Neuron (in vitro differentiated cells): Measurements from ENCODE around the gene NMUR1.

Experiments used
- H2AFZ ChIP-seq: one replicate; pipeline ENCODE4 v1.6.1; 2013; ENCODE audit warnings: low read depth, mild to moderate bottlenecking, inconsistent platforms, low read length, moderate library complexity
- H3K27me3 ChIP-seq: one replicate; pipeline ENCODE4 v1.6.1; 2013; ENCODE audit warnings: low read length; ENCODE audit not compliant: insufficient read depth
- H3K36me3 ChIP-seq: one replicate; pipeline ENCODE4 v1.6.1; 2013; ENCODE audit warnings: low read length; ENCODE audit not compliant: insufficient read depth
- H3K4me1 ChIP-seq: one replicate; pipeline ENCODE4 v1.6.1; 2013; ENCODE audit warnings: low read length; ENCODE audit not compliant: insufficient read depth
- H3K4me3 ChIP-seq: 2 replicates; pipeline ENCODE4 v1.5.1; 2013; ENCODE audit warnings: mild to moderate bottlenecking, low read length, moderate library complexity
- H3K9me3 ChIP-seq: one replicate; pipeline ENCODE4 v1.6.1; 2013; ENCODE audit warnings: low read length

The NMUR1 gene

GRCh38 chr2:231527955-231528635, 2.1 kb downstream of the NMUR1 start:
- Histone ChIP-seq H3K4me1 (no peaks in the 10 kb centered on the region), H3K36me3 (no peaks in the 10 kb centered on the region), H3K4me3 (no peak overlapping the region), H3K27me3 (peaks cover 33% of the 10 kb centered on the region), H3K9me3 (peaks cover 7% of the 10 kb centered on the region), H2AFZ (no peak overlapping the region)

GRCh38 chr2:231527091-231527395, 3.2 kb downstream of the NMUR1 start:
- H3K9me3 ChIP-seq, result peaks cover 7% of the 10 kb centered on the region
- H2AFZ ChIP-seq, result no peak overlapping the region
- H3K4me3 ChIP-seq, result no peak overlapping the region
- peaks cover 33% of the 10 kb centered on the region for H3K27me3 ChIP-seq
- no peaks in the 10 kb centered on the region for H3K4me1 ChIP-seq
- H3K36me3 ChIP-seq, result no peaks in the 10 kb centered on the region

- no peak overlapping the region for H2AFZ ChIP-seq
- peaks cover 7% of the 10 kb centered on the region for H3K9me3 ChIP-seq
- H3K27me3 ChIP-seq, result peaks cover 30% of the 10 kb centered on the region
- no peak overlapping the region for H3K4me3 ChIP-seq
- H3K36me3 ChIP-seq, result no peaks in the 10 kb centered on the region
- H3K4me1 ChIP-seq, result no peaks in the 10 kb centered on the region
Measured at GRCh38 chr2:231526341-231527090, 3.7 kb downstream of the NMUR1 start.

- H3K4me3 ChIP-seq, result no peak overlapping the region
Measured at GRCh38 chr2:231525248-231526163, 4.7 kb downstream of the NMUR1 start.

GRCh38 chr2:231524477-231525247, 5.6 kb downstream of the NMUR1 start:
- no peaks in the 10 kb centered on the region for H3K36me3 ChIP-seq
- H3K4me3 ChIP-seq, result no peak overlapping the region
- H2AFZ ChIP-seq, result no peak overlapping the region
- peaks cover 15% of the 10 kb centered on the region for H3K27me3 ChIP-seq
- H3K9me3 ChIP-seq, result peaks cover 7% of the 10 kb centered on the region
- no peaks in the 10 kb centered on the region for H3K4me1 ChIP-seq

More at GRCh38 chr2:231525248-231526163, 4.7 kb downstream of the NMUR1 start:
- H3K27me3 ChIP-seq, result peaks cover 22% of the 10 kb centered on the region
- no peak overlapping the region for H2AFZ ChIP-seq
- no peaks in the 10 kb centered on the region for H3K4me1 ChIP-seq
- H3K36me3 ChIP-seq, result no peaks in the 10 kb centered on the region
- H3K9me3 ChIP-seq, result peaks cover 7% of the 10 kb centered on the region

- H3K9me3 ChIP-seq, result peaks cover 7% of the 10 kb centered on the region
- H3K36me3 ChIP-seq, result no peaks in the 10 kb centered on the region
- no peak overlapping the region for H2AFZ ChIP-seq
- no peak overlapping the region for H3K4me3 ChIP-seq
- no peaks in the 10 kb centered on the region for H3K4me1 ChIP-seq
- H3K27me3 ChIP-seq, result peaks cover 9% of the 10 kb centered on the region
Measured at GRCh38 chr2:231523451-231524285, 6.6 kb downstream of the NMUR1 start.

GRCh38 chr2:231522418-231523180, 7.6 kb downstream of the NMUR1 start:
- Histone ChIP-seq H3K9me3 (peaks cover 7% of the 10 kb centered on the region), H3K27me3 (peaks cover 2% of the 10 kb centered on the region), H3K36me3 (no peaks in the 10 kb centered on the region), H2AFZ (no peak overlapping the region), H3K4me1 (no peaks in the 10 kb centered on the region), H3K4me3 (no peak overlapping the region)

- no peaks in the 10 kb centered on the region for H3K36me3 ChIP-seq
- H3K9me3 ChIP-seq, result peaks cover 7% of the 10 kb centered on the region
- H3K4me3 ChIP-seq, result no peak overlapping the region
- H3K27me3 ChIP-seq, result peaks cover 2% of the 10 kb centered on the region
- no peak overlapping the region for H2AFZ ChIP-seq
- H3K4me1 ChIP-seq, result no peaks in the 10 kb centered on the region
Measured at GRCh38 chr2:231521443-231521842, 8.8 kb downstream of the NMUR1 start.

- H3K27me3 ChIP-seq, result peaks cover 5% of the 10 kb centered on the region
Measured at GRCh38 chr2:231519975-231520555, 10.2 kb downstream of the NMUR1 start.

GRCh38 chr2:231518771-231519170, 11.5 kb downstream of the NMUR1 start:
- Histone ChIP-seq H3K36me3 (no peaks in the 10 kb centered on the region), H3K4me3 (no peak overlapping the region), H2AFZ (no peak overlapping the region), H3K9me3 (no peaks in the 10 kb centered on the region), H3K27me3 (peaks cover 5% of the 10 kb centered on the region), H3K4me1 (peaks cover 5% of the 10 kb centered on the region)

More at GRCh38 chr2:231519975-231520555, 10.2 kb downstream of the NMUR1 start:
- Histone ChIP-seq H2AFZ (no peak overlapping the region), H3K36me3 (no peaks in the 10 kb centered on the region), H3K4me3 (no peak overlapping the region), H3K9me3 (peaks cover 6% of the 10 kb centered on the region), H3K4me1 (peaks cover under 1% of the 10 kb centered on the region)

GRCh38 chr2:231515603-231516002, 14.6 kb downstream of the NMUR1 start:
- Histone ChIP-seq H3K9me3 (no peaks in the 10 kb centered on the region), H3K27me3 (peaks cover 5% of the 10 kb centered on the region), H3K36me3 (no peaks in the 10 kb centered on the region), H3K4me3 (no peak overlapping the region), H3K4me1 (peaks cover 28% of the 10 kb centered on the region), H2AFZ (no peak overlapping the region)
